GM19351 (cell line): ENCODE measurements around the gene ZCCHC2.

Experiments
- ATAC-seq: cut with Tn5 transposase; IDR thresholded peaks from one replicate; pipeline ENCODE4 v1.9.1; 2021; ENCODE audit warnings: mild to moderate bottlenecking, moderate library complexity; ENCODE audit not compliant: unreplicated experiment

Gene ZCCHC2

GRCh38 chr18:62509779-62510178 lies 13.0 kb upstream of the ZCCHC2 start:
- no peak for ATAC-seq

- no peak for ATAC-seq
Measured at GRCh38 chr18:62510789-62511188, 12.0 kb upstream of the ZCCHC2 start.

GRCh38 chr18:62512532-62512931 lies 10.3 kb upstream of the ZCCHC2 start:
- ATAC-seq, result no peak

- ATAC-seq, result no peak
Measured at GRCh38 chr18:62512996-62513395, 9.8 kb upstream of the ZCCHC2 start.

GRCh38 chr18:62514570-62514969 lies 8.3 kb upstream of the ZCCHC2 start:
- no peak for ATAC-seq

- no peak for ATAC-seq
Measured at GRCh38 chr18:62516242-62516641, 6.6 kb upstream of the ZCCHC2 start.

GRCh38 chr18:62518460-62519375 lies 4.1 kb upstream of the ZCCHC2 start:
- ATAC-seq, result no peak

- no peak for ATAC-seq
Measured at GRCh38 chr18:62519684-62520083, 3.1 kb upstream of the ZCCHC2 start.

- no peak for ATAC-seq
Measured at GRCh38 chr18:62521082-62521481, 1.7 kb upstream of the ZCCHC2 start.

GRCh38 chr18:62521593-62521992 lies 1.2 kb upstream of the ZCCHC2 start:
- ATAC-seq, result no peak

GRCh38 chr18:62522178-62522503 lies 684 bp upstream of the ZCCHC2 start:
- no peak for ATAC-seq

- ATAC-seq, result no peak
Measured at GRCh38 chr18:62523255-62523588, 397 bp downstream of the ZCCHC2 start.

- no peak for ATAC-seq
Measured at GRCh38 chr18:62523631-62524439, 1.0 kb downstream of the ZCCHC2 start.

GRCh38 chr18:62524440-62525200 lies 1.8 kb downstream of the ZCCHC2 start:
- ATAC-seq, result peak; percentile 6

GRCh38 chr18:62525608-62526007 lies 2.8 kb downstream of the ZCCHC2 start:
- no peak for ATAC-seq

- peak; percentile 16 for ATAC-seq
Measured at GRCh38 chr18:62526098-62527025, 3.5 kb downstream of the ZCCHC2 start.

GRCh38 chr18:62529597-62529996 lies 6.8 kb downstream of the ZCCHC2 start:
- ATAC-seq, result no peak

- ATAC-seq, result no peak
Measured at GRCh38 chr18:62531078-62531477, 8.3 kb downstream of the ZCCHC2 start.

- ATAC-seq, result no peak
Measured at GRCh38 chr18:62531931-62532330, 9.1 kb downstream of the ZCCHC2 start.

- no peak for ATAC-seq
Measured at GRCh38 chr18:62536005-62536404, 13.2 kb downstream of the ZCCHC2 start.
